HCT116 (cell line): ENCODE data around the gene LTB4R. TPM values are rescaled to one million over a fixed set of nuclear protein-coding genes. Genes with fewer than 3 reads are reported as not detected.

Experiments
- ATAC-seq: fragments of 200-7000 bp; cut with Tn5 transposase; 2 replicates; pipeline ENCODE4 v1.9.1; 2020; ENCODE audit warnings: mild to moderate bottlenecking, moderate library complexity
- BruUV-seq: library from RNA; stranded (reverse); fragments of 400-500 nt; replicated peaks from 2 replicates; lab custom pipeline; 2021; lab: Mats Ljungman, UMichigan
- CTCF ChIA-PET: fragments of 300-600 bp; sonication (Branson Sonifier 250); formaldehyde crosslinking; loops from one replicate; lab custom pipeline; 2021; ENCODE audit warnings: antibody characterized with exemption; lab: Charles Lee
- POLR2A ChIA-PET: fragments of 300-600, 350-600 bp; sonication (Branson Sonifier 250); formaldehyde crosslinking; loops from one replicate; lab custom pipeline; 2021; ENCODE audit warnings: antibody characterized with exemption; lab: Charles Lee
- RAD21 ChIA-PET, 2 experiments: fragments of 300-600 bp; sonication (Branson Sonifier 250); formaldehyde crosslinking; loops; one replicate each; lab custom pipeline; 2023; ENCODE audit warnings: low total read pairs in 2 of 2; ENCODE audit not compliant: uncharacterized antibody in 2 of 2, unreplicated experiment in 2 of 2, low non-redundant PET in 1 of 2; lab: Charles Lee
- DNase-seq: peaks from one replicate; pipeline ENCODE4 v3.0.0-alpha.2; 2010; ENCODE audit warnings: low read depth, low spot score
- H2AFZ ChIP-seq: fragments of 200-600 bp; shearing (Covaris generic), sonication (generic); 2 replicates; pipeline ENCODE4 v1.6.1; 2017; ENCODE audit warnings: low read depth, mixed run types, mixed read lengths, antibody characterized with exemption, low read length; ENCODE audit not compliant: poor library complexity, severe bottlenecking
- H3K27ac ChIP-seq: 2 replicates; pipeline ENCODE4 v1.5.1; 2012; ENCODE audit warnings: low read depth, low read length
- H3K27me3 ChIP-seq: fragments of 200-600 bp; sonication (generic); 2 replicates; pipeline ENCODE4 v1.6.1; 2016; ENCODE audit warnings: mixed run types, low read length, mixed read lengths; ENCODE audit not compliant: insufficient read depth
- H3K36me3 ChIP-seq, 2 experiments: fragments of 200-500 bp in 1 of 2; fragments of 200-600 bp in 1 of 2; sonication (Bioruptor generic) in 1 of 2; sonication (generic) in 1 of 2; 2 replicates each; pipeline versions ENCODE4 v1.5.1 to v1.6.1; 2014 to 2016; ENCODE audit warnings: low read length in 2 of 2, inconsistent platforms in 1 of 2, mixed read lengths in 1 of 2, mixed run types in 1 of 2; ENCODE audit not compliant: insufficient read depth in 2 of 2, control insufficient read depth in 1 of 2
- H3K4me1 ChIP-seq, 2 experiments: fragments of 200-600 bp in 1 of 2; sonication (generic) in 1 of 2; 2 replicates each; pipeline versions ENCODE4 v1.5.1 to v1.6.1; 2012 to 2017; ENCODE audit warnings: low read length in 2 of 2, inconsistent platforms in 1 of 2, mild to moderate bottlenecking in 1 of 2, mixed read lengths in 1 of 2, mixed run types in 1 of 2, moderate library complexity in 1 of 2; ENCODE audit not compliant: insufficient read depth in 2 of 2, control insufficient read depth in 1 of 2
- H3K4me2 ChIP-seq: fragments of 200-600 bp; sonication (generic); 2 replicates; pipeline ENCODE4 v1.6.1; 2017; ENCODE audit warnings: mixed run types, low read length, mixed read lengths
- H3K4me3 ChIP-seq, 2 experiments: fragments of 200-600 bp in 1 of 2; sonication (generic) in 1 of 2; replicated peaks in 1 of 2; 2 replicates each; pipeline ENCODE4 v1.5.1; 2011 to 2016; ENCODE audit warnings: low read length in 2 of 2, control low read depth in 1 of 2, low read depth in 1 of 2, mild to moderate bottlenecking in 1 of 2, mixed read lengths in 1 of 2, mixed run types in 1 of 2
- H3K79me2 ChIP-seq: fragments of 200-600 bp; sonication (generic); 2 replicates; pipeline ENCODE4 v1.6.1; 2017; ENCODE audit warnings: mild to moderate bottlenecking, mixed run types, low read length, moderate library complexity, mixed read lengths; ENCODE audit not compliant: insufficient read depth
- H3K9ac ChIP-seq: fragments of 200-600 bp; sonication (generic); 2 replicates; pipeline ENCODE4 v1.6.1; 2016; ENCODE audit warnings: low read length, mixed read lengths
- H3K9me2 ChIP-seq: fragments of 200-600 bp; sonication (generic), shearing (Covaris generic); 2 replicates; pipeline ENCODE4 v1.6.1; 2017; ENCODE audit warnings: mixed run types, mild to moderate bottlenecking, moderate library complexity; ENCODE audit not compliant: insufficient read depth
- H3K9me3 ChIP-seq, 2 experiments: fragments of 200-500 bp in 1 of 2; fragments of 200-600 bp in 1 of 2; sonication (Bioruptor generic) in 1 of 2; sonication (generic) in 1 of 2; 2 replicates each; pipeline ENCODE4 v1.6.1; 2014 to 2017; ENCODE audit warnings: low read length in 2 of 2, mixed read lengths in 2 of 2, inconsistent platforms in 1 of 2, low read depth in 1 of 2, mild to moderate bottlenecking in 1 of 2, mixed run types in 1 of 2, moderate library complexity in 1 of 2; ENCODE audit not compliant: control insufficient read depth in 1 of 2, insufficient read depth in 1 of 2
- H4K20me1 ChIP-seq: fragments of 200-600 bp; sonication (generic), shearing (Covaris generic); 2 replicates; pipeline ENCODE4 v1.6.1; 2017; ENCODE audit warnings: mixed run types, mild to moderate bottlenecking, moderate library complexity; ENCODE audit not compliant: insufficient read depth
- CBX3 ChIP-seq: IDR thresholded peaks from 2 replicates; pipeline ENCODE4 v1.6.1; 2012; ENCODE audit warnings: low read depth
- EGR1 ChIP-seq: IDR thresholded peaks from 2 replicates; pipeline ENCODE4 v1.6.1; 2012; ENCODE audit warnings: low read depth
- ELF1 ChIP-seq: IDR thresholded peaks from 2 replicates; pipeline ENCODE4 v1.6.1; 2012; ENCODE audit warnings: low read depth, borderline replicate concordance
- EZH2 ChIP-seq: fragments of 200-600 bp; sonication (generic); IDR thresholded peaks from 2 replicates; pipeline ENCODE4 v1.6.1; 2017; ENCODE audit warnings: antibody characterized with exemption, mixed run types
- EZH2phosphoT487 ChIP-seq: fragments of 200-600 bp; IDR thresholded peaks from 2 replicates; pipeline ENCODE4 v1.6.1; 2018; ENCODE audit warnings: antibody characterized with exemption, borderline replicate concordance
- JUND ChIP-seq: IDR thresholded peaks from 2 replicates; pipeline ENCODE4 v1.6.1; 2012
- POLR2A ChIP-seq: IDR thresholded peaks from 2 replicates; pipeline ENCODE4 v1.7.0; 2011; ENCODE audit warnings: borderline replicate concordance; ENCODE audit not compliant: insufficient read depth, insufficient read length; ENCODE audit errors: extremely low read depth
- POLR2AphosphoS5 ChIP-seq: IDR thresholded peaks from 2 replicates; pipeline ENCODE4 v1.6.1; 2011; ENCODE audit warnings: mild to moderate bottlenecking, low read depth, low read length, moderate library complexity
- RAD21 ChIP-seq: IDR thresholded peaks from 2 replicates; pipeline ENCODE4 v1.6.1; 2012; ENCODE audit warnings: low read depth, mild to moderate bottlenecking
- SRF ChIP-seq: IDR thresholded peaks from 2 replicates; pipeline ENCODE4 v1.6.1; 2012; ENCODE audit warnings: low read depth
- YY1 ChIP-seq: IDR thresholded peaks from 2 replicates; pipeline ENCODE4 v1.6.1; 2011; ENCODE audit warnings: low read length, low read depth, moderate library complexity, mild to moderate bottlenecking; ENCODE audit not compliant: insufficient replicate concordance; ENCODE audit errors: extremely low read depth
- intact Hi-C: fragments of 100-400 bp; cut with micrococcal nuclease; formaldehyde crosslinking; loops from 2 replicates; pipeline ENCODE4 v1.10.0; 2022
- total RNA-seq: library from RNA; stranded (reverse); gene quantifications from one replicate; pipeline ENCODE4 v1.2.1, GENCODE V29; 2021; ENCODE audit not compliant: unreplicated experiment
- TF ChIP-seq, protein P1 (sequence below): IDR thresholded peaks from 2 replicates; pipeline ENCODE4 v1.6.1; 2012

Gene LTB4R
- total RNA-seq, 1 experiment from 2014 or later, result 14.8 TPM

DNA sequence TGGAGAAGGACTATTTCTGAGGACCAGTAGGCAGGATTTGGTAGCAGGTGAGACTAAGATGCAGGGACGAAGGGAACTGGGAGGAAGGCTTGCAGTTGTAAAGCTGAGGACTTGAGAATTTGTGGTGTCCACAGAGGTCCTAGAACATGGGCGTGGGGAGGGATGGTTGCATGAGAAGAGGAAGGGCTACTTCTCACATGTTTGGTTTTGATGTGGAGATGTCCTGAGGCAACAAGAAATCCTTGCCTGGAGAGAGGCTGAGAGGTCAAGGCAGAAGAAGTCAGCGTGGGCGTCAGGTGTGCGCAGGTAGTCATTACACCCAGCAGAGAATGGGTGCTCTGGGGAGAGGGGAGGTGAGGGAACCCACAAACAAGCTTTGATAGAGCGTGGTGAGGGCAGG lies 34.2 kb upstream of the LTB4R start:
- no peak overlapping the region for H3K27ac ChIP-seq
- no TSS peak for BruUV-seq
- ChIA-PET RAD21 (no interaction called here), POLR2A (no interaction called here), CTCF (no interaction called here)
- peaks cover 4 to 9% of the 10 kb centered on the region in 2 experiments; a peak in 3 of 4 replicates for H3K4me1 ChIP-seq
- H4K20me1 ChIP-seq, result no peaks in the 10 kb centered on the region
- H3K4me2 ChIP-seq, result no peak overlapping the region
- DNase-seq, result no peak
- H2AFZ ChIP-seq, result no peak overlapping the region
- no peaks in the 10 kb centered on the region for H3K9me3 ChIP-seq
- H3K9ac ChIP-seq, result no peak overlapping the region
- ATAC-seq, result no peak
- H3K9me2 ChIP-seq, result no peaks in the 10 kb centered on the region
- H3K79me2 ChIP-seq, result no peaks in the 10 kb centered on the region
- no peak for TF ChIP-seq POLR2A
- no peak for TF ChIP-seq EZH2phosphoT487
- no peak for TF ChIP-seq POLR2AphosphoS5
- TF ChIP-seq RAD21, result no peak
- H3K36me3 ChIP-seq, result no peaks in the 10 kb centered on the region
- H3K27me3 ChIP-seq, result no peaks in the 10 kb centered on the region
- intact Hi-C loops, result no loop called here
- H3K4me3 ChIP-seq, result no peak overlapping the region

DNA sequence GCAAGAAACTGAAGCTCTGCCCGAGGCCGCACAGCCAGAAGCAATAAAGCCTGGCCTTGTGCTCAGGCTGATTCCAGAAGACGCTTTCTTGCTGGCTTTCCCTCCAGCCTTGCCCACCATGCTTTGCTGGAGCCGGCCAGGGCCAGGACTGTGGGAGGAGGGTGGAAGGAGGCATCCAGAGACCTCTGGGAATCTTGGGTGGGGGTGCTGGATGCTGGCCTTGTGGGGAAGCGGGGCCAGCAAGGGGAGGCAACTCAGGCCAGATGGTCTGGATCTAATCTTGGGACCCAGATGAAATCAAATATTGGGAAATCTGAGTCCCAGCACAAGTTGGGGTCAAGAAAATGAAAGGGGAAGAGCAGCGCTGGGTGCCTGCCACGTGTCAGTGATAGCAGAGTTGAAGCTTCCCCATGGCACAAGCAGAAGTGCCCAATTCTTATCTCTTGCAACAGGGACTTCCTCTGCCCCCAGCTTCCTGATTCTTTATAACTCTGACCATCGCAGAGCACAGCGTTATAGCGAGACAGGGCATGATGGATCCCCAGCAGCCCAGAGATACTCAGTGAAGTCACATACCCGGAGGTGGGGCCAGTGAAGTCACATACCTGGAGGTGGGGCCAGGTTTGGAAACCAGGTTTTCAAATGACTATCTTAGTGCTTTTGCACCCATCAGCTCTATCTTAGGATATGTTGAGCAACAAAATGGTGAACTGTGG lies 33.5 kb upstream of the LTB4R start:
- no peaks in the 10 kb centered on the region for H3K9me2 ChIP-seq
- no peak overlapping the region for H3K9ac ChIP-seq
- intact Hi-C loops, result no loop called here
- ATAC-seq, result no peak
- H3K4me2 ChIP-seq, result no peak overlapping the region
- no peaks in the 10 kb centered on the region for H3K36me3 ChIP-seq
- H3K27ac ChIP-seq, result no peak overlapping the region
- H3K9me3 ChIP-seq, result no peaks in the 10 kb centered on the region
- no TSS peak for BruUV-seq
- ChIA-PET POLR2A (no interaction called here), CTCF (no interaction called here)
- H3K27me3 ChIP-seq, result no peaks in the 10 kb centered on the region
- no peaks in the 10 kb centered on the region for H4K20me1 ChIP-seq
- TF ChIP-seq ELF1 (no peak), SRF (no peak), POLR2AphosphoS5 (no peak), EZH2 (no peak), YY1 (no peak), EGR1 (no peak), JUND (no peak), CBX3 (no peak)
- TF ChIP-seq, protein P1, sequence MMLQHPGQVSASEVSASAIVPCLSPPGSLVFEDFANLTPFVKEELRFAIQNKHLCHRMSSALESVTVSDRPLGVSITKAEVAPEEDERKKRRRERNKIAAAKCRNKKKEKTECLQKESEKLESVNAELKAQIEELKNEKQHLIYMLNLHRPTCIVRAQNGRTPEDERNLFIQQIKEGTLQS, result no peak
- TF ChIP-seq, all 23 proteins: peak for 0
- peaks cover 4 to 5% of the 10 kb centered on the region in 2 experiments; a peak in 1 of 4 replicates for H3K4me1 ChIP-seq
- H3K4me3 ChIP-seq, result no peak overlapping the region
- RAD21 ChIA-PET, result no interaction called here
- no peak for DNase-seq
- H3K79me2 ChIP-seq, result no peaks in the 10 kb centered on the region
- H2AFZ ChIP-seq, result no peak overlapping the region
